HG03139 (cell line): ENCODE data around the gene GRPEL2.
"Not testable (repeated sequence)": the region's sequence is repeated elsewhere in the genome, so short reads cannot be mapped to it uniquely, and the experiment has no call there.

ENCODE experiments used
- ATAC-seq: cut with Tn5 transposase; IDR thresholded peaks from one replicate; pipeline ENCODE4 v1.9.1; 2021; ENCODE audit not compliant: unreplicated experiment

Gene GRPEL2

GRCh38 chr5:149391524-149391923 lies 46.2 kb downstream of the GRPEL2 start:
- no peak for ATAC-seq

- no peak for ATAC-seq
These were observed 47.4 kb downstream of the GRPEL2 start for GRCh38 chr5:149392718-149393117.

- not testable (repeated sequence) for ATAC-seq
These were observed 49.7 kb downstream of the GRPEL2 start for GRCh38 chr5:149394996-149395395.

- ATAC-seq: no peak
These were observed 52.2 kb downstream of the GRPEL2 start for GRCh38 chr5:149397530-149397929.

GRCh38 chr5:149398747-149399266 lies 53.5 kb downstream of the GRPEL2 start:
- ATAC-seq: not testable (repeated sequence)

GRCh38 chr5:149399775-149400174 lies 54.5 kb downstream of the GRPEL2 start:
- ATAC-seq: no peak

- no peak for ATAC-seq
These were observed 55.0 kb downstream of the GRPEL2 start for GRCh38 chr5:149400304-149400703.

- no peak for ATAC-seq
These were observed 55.8 kb downstream of the GRPEL2 start for GRCh38 chr5:149401051-149401450.

- no peak for ATAC-seq
These were observed 57.0 kb downstream of the GRPEL2 start for GRCh38 chr5:149402291-149402690.
